Activated CD4-positive, alpha-beta T cell treated with anti-CD3 and anti-CD28 coated beads, Interleukin-2, amount 10 ng/mL, durations not matched to agents 7 days and 5 days (primary cell): Measurements from ENCODE around the gene WWOX. TPM values are rescaled to one million over a fixed set of nuclear protein-coding genes. Genes with fewer than 3 reads are reported as not detected.

ENCODE experiments used
- CTCF ChIA-PET: fragments of 350-600 bp; sonication (Branson Sonifier 250); formaldehyde crosslinking; loops from one replicate; lab custom pipeline; 2021; ENCODE audit warnings: antibody characterized with exemption; lab: Charles Lee
- POLR2A ChIA-PET: fragments of 350-600 bp; sonication (Branson Sonifier 250); formaldehyde crosslinking; loops from one replicate; lab custom pipeline; 2021; ENCODE audit warnings: antibody characterized with exemption; lab: Charles Lee
- DNase-seq: peaks from one replicate; pipeline ENCODE4 v3.0.0-alpha.2; 2020
- H3K27ac Mint-ChIP-seq: one replicate; pipeline ENCODE4 v1.8.0; 2021; ENCODE audit warnings: mild to moderate bottlenecking, moderate library complexity, mixed read lengths
- H3K27me3 Mint-ChIP-seq: one replicate; pipeline ENCODE4 v1.8.0; 2021; ENCODE audit warnings: mixed read lengths
- H3K36me3 Mint-ChIP-seq: one replicate; pipeline ENCODE4 v1.8.0; 2021; ENCODE audit warnings: low read depth, mixed read lengths
- H3K4me1 Mint-ChIP-seq: one replicate; pipeline ENCODE4 v1.8.0; 2021; ENCODE audit warnings: mixed read lengths
- H3K4me3 Mint-ChIP-seq: one replicate; pipeline ENCODE4 v1.8.0; 2021; ENCODE audit warnings: mild to moderate bottlenecking, moderate library complexity, mixed read lengths
- H3K9me3 Mint-ChIP-seq: one replicate; pipeline ENCODE4 v1.8.0; 2021; ENCODE audit warnings: mixed read lengths
- total RNA-seq, 2 experiments: library from RNA; stranded (reverse); gene quantifications; one replicate each; pipeline ENCODE4 v1.2.3, GENCODE V29; 2021

WWOX gene
- total RNA-seq, 2 experiments from 2014 or later, result 22.2 to 28.9 TPM

DNA sequence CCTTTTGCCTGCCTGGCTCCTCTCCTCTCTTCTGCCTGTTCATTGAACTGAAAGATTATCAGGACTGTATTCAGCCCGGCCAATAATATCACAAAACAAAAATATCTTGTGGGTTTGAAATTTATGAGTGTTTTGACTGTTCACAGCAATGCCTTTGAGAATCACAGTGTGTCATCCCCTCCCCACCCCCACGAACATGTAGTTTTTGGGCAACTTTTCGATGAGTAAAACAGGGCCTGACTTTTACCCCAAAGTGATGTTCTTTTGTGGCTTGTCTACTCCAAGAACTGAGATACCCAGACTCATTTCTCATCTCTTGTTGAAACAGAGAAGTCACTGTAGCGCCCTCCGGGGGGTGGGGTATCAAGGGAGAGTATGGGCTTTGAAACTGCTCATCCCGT lies 675.7 kb downstream of the WWOX start:
- ChIA-PET CTCF (no interaction called here), POLR2A (no interaction called here)
- H3K27ac Mint-ChIP-seq, result peak overlapping the region; percentile 54
- peaks cover 48% of the 10 kb centered on the region for H3K4me1 Mint-ChIP-seq
- no peaks in the 10 kb centered on the region for H3K36me3 Mint-ChIP-seq
- H3K9me3 Mint-ChIP-seq, result peaks cover 18% of the 10 kb centered on the region
- DNase-seq, result no peak
- H3K27me3 Mint-ChIP-seq, result no peaks in the 10 kb centered on the region
- no peak overlapping the region for H3K4me3 Mint-ChIP-seq

DNA sequence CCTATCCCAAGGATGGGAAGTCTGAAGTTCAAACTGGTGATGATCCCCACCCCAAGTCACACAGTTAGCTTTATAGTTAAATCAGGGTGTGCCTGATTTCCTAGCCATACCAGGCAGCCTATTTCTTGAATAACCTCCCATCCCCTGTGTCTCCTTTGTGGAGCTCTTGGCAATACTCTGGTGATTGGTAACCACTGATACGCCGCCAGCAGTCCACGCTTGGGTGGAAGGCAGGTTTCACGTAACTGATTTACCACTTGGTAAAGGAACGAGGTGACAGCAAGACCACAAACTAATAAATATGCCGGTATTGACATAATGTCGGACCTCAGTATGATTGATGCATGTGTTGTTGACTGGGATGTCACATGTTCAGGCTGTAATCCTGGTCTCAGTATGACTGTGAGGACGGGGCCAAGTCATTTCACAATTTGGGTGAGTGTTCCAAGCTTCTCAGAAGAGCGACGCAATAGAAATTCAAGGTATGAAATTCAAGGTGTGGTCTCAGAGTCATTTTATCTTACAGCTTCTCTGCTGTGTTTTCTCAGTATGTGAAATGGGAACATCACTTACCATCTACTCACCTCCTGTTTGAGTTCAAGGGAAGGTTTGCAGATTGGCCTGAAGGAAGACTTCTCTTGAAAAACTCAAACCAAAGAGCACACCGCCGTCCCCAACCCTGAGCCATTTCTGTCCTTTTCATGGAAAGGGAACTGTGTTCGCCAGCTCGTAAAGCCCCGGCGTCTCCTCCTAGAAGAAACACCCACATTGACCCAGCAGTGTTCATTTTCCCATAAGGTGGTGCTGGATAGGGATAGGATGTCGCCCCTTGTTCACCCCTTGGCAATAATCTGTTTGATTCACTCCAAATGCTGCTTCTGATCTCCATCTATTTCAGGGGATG lies 678.9 kb downstream of the WWOX start:
- Mint-ChIP-seq H3K27ac (peak overlapping the region; percentile 92), H3K4me1 (peaks cover 57% of the 10 kb centered on the region), H3K4me3 (peak overlapping the region; percentile 20), H3K9me3 (peaks cover 12% of the 10 kb centered on the region), H3K36me3 (peaks cover 1% of the 10 kb centered on the region), H3K27me3 (no peaks in the 10 kb centered on the region)
- POLR2A ChIA-PET, result interaction anchor here (0.6 to 0.9 kb wide), 2 partner anchors 122 to 826 kb away, joined by 3 to 10 read pairs; no protein-coding TSS in a partner anchor
- peak; percentile 45 for DNase-seq
- CTCF ChIA-PET, result interaction anchor here (0.6 to 4.1 kb wide), 13 partner anchors 8 to 824 kb away, joined by 3 to 27 read pairs (median 4); no protein-coding TSS in a partner anchor

DNA sequence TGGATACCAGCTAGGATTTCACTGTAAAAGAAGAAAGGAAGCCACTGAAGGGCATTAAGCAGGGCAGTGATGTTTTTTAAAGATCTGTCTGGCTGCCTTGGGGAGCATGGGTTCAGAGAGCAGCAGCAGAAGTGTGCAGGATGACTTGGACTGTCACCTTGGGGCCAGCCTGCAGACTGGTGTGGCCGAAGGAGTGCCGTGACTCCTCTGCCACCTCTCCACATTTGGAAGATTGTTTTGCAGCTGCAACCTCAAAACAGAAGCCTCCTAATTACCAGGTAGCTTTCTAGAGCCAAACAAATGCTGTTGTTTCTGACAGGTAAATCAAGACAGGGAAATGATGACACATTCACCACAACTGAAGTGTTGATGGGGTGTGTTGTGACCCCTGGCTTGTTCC lies 681.4 kb downstream of the WWOX start:
- H3K27ac Mint-ChIP-seq, result peak overlapping the region; percentile 34
- H3K27me3 Mint-ChIP-seq, result no peaks in the 10 kb centered on the region
- DNase-seq, result no peak
- peaks cover 8% of the 10 kb centered on the region for H3K9me3 Mint-ChIP-seq
- peaks cover 43% of the 10 kb centered on the region for H3K4me1 Mint-ChIP-seq
- POLR2A ChIA-PET, result interaction anchor here (0.6 kb wide), 1 partner anchor 820 kb away, joined by 5 read pairs; the partner anchor contains the start of gene MAF
- H3K4me3 Mint-ChIP-seq, result no peak overlapping the region
- H3K36me3 Mint-ChIP-seq, result peaks cover 1% of the 10 kb centered on the region
- CTCF ChIA-PET, result interaction anchor here (0.5 to 4.1 kb wide), 3 partner anchors 11 to 108 kb away, joined by 3 to 27 read pairs (median 5); no protein-coding TSS in a partner anchor

DNA sequence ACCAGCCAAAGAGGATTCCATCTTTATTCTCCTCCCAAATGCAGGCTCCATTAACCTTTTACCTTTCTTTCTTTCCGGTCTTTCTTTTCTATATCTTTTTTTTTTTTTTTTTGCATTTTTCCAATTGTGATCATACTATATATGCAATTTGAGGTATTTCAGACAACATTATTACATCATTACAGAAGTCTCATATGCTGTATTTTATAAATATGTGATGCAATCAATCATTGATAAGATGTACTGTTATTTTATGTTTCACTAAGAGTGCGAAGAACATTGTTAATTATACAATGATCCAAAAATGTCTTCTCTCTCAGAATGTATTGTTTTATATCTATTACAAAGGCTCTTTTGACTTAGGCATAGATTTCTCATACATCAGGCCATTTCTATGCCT lies 683.1 kb downstream of the WWOX start:
- Mint-ChIP-seq H3K36me3 (peaks cover 1% of the 10 kb centered on the region), H3K9me3 (no peaks in the 10 kb centered on the region), H3K27me3 (no peaks in the 10 kb centered on the region), H3K27ac (no peak overlapping the region), H3K4me1 (peaks cover 35% of the 10 kb centered on the region), H3K4me3 (no peak overlapping the region)
- no peak for DNase-seq
- ChIA-PET POLR2A (no interaction called here), CTCF (interaction anchor here (0.8 to 2.8 kb wide), 3 partner anchors 10 to 361 kb away, joined by 3 to 11 read pairs (median 3); no protein-coding TSS in a partner anchor)

DNA sequence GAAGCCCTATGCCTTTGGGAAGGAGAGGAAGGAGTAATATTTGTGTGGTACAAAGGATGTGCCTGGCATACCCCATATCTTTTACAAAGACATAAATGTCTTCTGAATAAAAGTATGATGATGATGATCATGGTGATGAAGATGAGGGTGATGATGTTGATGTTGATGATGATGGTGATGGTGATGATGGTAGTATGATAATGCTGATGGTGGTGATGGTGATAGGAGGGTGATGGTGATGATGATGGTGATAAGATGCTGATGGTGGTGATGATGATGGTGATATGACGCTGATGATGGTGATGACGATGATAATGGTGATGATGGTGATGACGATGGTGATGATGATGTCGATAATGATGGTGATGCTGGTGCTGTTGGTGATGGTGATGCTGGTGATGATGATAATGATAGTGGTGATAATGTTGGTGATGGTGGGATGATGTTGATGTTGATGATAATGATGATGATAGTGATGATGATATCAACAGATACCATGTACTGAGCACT lies 684.2 kb downstream of the WWOX start:
- ChIA-PET POLR2A (no interaction called here), CTCF (interaction anchor here (1.0 to 2.8 kb wide), 4 partner anchors 9 to 819 kb away, joined by 3 to 11 read pairs (median 6); no protein-coding TSS in a partner anchor)
- Mint-ChIP-seq H3K27me3 (no peaks in the 10 kb centered on the region), H3K4me3 (no peak overlapping the region), H3K27ac (no peak overlapping the region), H3K9me3 (no peaks in the 10 kb centered on the region), H3K4me1 (peaks cover 25% of the 10 kb centered on the region), H3K36me3 (peaks cover 1% of the 10 kb centered on the region)
- DNase-seq, result no peak

DNA sequence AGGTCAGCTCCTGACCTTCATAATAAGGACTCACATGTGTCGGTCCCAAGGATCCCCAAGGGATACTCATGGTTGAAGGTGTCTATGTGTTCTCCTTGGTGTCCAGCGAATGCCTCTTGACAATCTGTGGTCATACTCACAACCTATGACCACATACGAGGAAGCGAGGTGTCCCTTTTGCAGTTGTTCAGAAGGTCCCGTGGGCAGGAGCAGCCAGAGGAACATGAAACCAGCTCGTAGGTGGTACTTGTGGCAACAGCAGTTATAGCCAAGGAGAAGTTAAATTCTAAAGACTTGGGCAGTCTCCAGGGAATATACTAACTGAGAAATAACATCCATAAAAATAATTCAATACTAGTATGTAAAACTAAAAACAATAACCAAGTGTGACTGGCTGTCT lies 685.3 kb downstream of the WWOX start:
- ChIA-PET CTCF (interaction anchor here (0.6 to 2.8 kb wide), 3 partner anchors 8 to 305 kb away, joined by 3 to 11 read pairs (median 3); no protein-coding TSS in a partner anchor), POLR2A (no interaction called here)
- no peak overlapping the region for H3K27ac Mint-ChIP-seq
- no peak overlapping the region for H3K4me3 Mint-ChIP-seq
- no peaks in the 10 kb centered on the region for H3K9me3 Mint-ChIP-seq
- H3K36me3 Mint-ChIP-seq, result peaks cover 3% of the 10 kb centered on the region
- DNase-seq, result no peak
- peaks cover 18% of the 10 kb centered on the region for H3K4me1 Mint-ChIP-seq
- H3K27me3 Mint-ChIP-seq, result no peaks in the 10 kb centered on the region

DNA sequence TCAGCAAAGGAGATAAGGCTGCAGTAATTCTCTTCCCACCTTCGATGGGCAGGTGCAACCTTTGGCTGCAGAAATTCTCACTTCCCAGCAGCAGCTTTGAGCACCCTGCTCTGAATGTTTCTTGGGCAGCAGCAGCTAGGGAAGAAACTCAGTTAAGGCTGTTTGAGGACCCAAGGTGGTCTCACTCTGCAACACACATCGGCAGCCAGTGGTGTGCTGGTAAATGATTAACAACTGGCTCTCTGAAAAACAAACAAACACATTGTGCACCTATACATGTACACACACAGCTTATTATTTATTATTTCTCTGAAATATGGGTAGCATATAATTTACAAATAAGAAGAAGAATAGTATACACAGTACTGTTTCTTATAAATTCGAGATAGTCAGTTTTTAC lies 685.8 kb downstream of the WWOX start:
- H3K36me3 Mint-ChIP-seq, result peaks cover 3% of the 10 kb centered on the region
- CTCF ChIA-PET, result interaction anchor here (2.8 kb wide), 1 partner anchor 8 kb away, joined by 11 read pairs; no protein-coding TSS in a partner anchor

DNA sequence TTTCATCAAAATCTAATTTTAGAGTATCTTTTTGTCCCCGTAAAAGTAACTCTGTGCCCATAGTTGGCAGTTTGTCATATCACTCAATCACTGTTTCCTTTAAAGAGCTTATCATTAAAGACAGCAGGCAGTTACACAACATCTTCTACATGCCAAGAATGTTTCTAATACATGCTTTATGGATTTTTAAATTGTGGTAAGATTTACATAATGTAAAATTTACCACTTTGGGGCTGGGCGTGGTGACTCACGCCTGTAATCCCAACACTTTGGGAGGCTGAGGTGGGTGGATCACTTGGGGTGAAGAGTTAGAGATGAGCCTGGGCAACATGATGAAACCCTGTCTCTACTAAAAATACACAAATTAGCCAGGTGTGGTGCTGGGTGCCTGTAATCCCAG lies 687.2 kb downstream of the WWOX start:
- Mint-ChIP-seq H3K9me3 (no peaks in the 10 kb centered on the region), H3K27me3 (no peaks in the 10 kb centered on the region), H3K4me3 (no peak overlapping the region), H3K36me3 (peaks cover 3% of the 10 kb centered on the region), H3K4me1 (peaks cover 15% of the 10 kb centered on the region), H3K27ac (no peak overlapping the region)
- ChIA-PET CTCF (no interaction called here), POLR2A (no interaction called here)
- no peak for DNase-seq

More for the DNA sequence above, 685.8 kb downstream of the WWOX start:
- no peak overlapping the region for H3K27ac Mint-ChIP-seq
- no peak overlapping the region for H3K4me3 Mint-ChIP-seq
- DNase-seq, result no peak
- H3K4me1 Mint-ChIP-seq, result peaks cover 18% of the 10 kb centered on the region
- no peaks in the 10 kb centered on the region for H3K27me3 Mint-ChIP-seq
- H3K9me3 Mint-ChIP-seq, result no peaks in the 10 kb centered on the region
- POLR2A ChIA-PET, result no interaction called here

DNA sequence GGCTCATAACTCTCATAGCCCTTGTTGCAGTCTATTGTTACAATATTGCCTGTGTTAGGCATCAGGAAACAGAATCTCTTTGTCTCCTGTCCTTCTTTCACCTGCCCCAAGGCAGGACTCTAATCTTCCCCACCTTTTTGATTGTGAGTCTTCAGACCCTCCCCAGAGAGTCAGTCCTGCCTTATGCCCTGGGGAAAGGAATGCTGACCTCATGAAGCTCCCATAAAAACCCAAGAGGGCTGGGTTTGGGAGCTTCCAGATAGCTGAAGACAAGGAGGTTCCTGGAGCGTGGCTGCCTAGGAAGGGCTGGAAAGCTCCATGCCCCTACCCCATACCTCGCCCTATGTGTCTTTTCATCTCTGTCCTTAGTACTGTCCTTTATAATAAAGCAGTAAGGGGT lies 688.8 kb downstream of the WWOX start:
- peaks cover 13% of the 10 kb centered on the region for H3K4me1 Mint-ChIP-seq
- H3K27ac Mint-ChIP-seq, result no peak overlapping the region
- no peaks in the 10 kb centered on the region for H3K9me3 Mint-ChIP-seq
- DNase-seq, result no peak
- no peaks in the 10 kb centered on the region for H3K27me3 Mint-ChIP-seq
- peaks cover 2% of the 10 kb centered on the region for H3K36me3 Mint-ChIP-seq
- POLR2A ChIA-PET, result no interaction called here
- no peak overlapping the region for H3K4me3 Mint-ChIP-seq
- CTCF ChIA-PET, result interaction anchor here (1.0 kb wide), 1 partner anchor 8 kb away, joined by 3 read pairs; no protein-coding TSS in a partner anchor

DNA sequence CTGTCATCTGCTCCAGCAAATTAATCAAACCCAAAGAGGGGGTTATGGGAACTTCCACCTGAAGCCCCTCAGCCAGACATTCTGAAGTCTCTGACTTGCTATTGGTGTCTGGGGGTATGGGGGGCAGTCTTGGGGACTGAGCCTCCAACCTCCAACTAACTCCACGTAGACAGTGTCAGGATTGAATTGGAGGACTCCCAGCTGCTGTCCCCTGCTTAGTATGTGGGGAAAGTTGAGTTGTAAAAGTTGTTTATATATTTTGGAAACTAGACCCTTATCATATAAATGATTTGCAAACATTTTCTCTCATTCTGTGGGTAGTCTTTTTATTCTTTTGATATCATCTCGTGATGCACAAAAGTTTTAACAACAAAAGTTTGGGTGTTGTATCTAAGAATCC lies 689.2 kb downstream of the WWOX start:
- ChIA-PET POLR2A (no interaction called here), CTCF (interaction anchor here (1.0 kb wide), 1 partner anchor 9 kb away, joined by 3 read pairs; no protein-coding TSS in a partner anchor)
- Mint-ChIP-seq H3K27ac (no peak overlapping the region), H3K27me3 (no peaks in the 10 kb centered on the region), H3K4me3 (no peak overlapping the region), H3K4me1 (peaks cover 13% of the 10 kb centered on the region), H3K9me3 (no peaks in the 10 kb centered on the region), H3K36me3 (peaks cover 2% of the 10 kb centered on the region)
- DNase-seq, result no peak

DNA sequence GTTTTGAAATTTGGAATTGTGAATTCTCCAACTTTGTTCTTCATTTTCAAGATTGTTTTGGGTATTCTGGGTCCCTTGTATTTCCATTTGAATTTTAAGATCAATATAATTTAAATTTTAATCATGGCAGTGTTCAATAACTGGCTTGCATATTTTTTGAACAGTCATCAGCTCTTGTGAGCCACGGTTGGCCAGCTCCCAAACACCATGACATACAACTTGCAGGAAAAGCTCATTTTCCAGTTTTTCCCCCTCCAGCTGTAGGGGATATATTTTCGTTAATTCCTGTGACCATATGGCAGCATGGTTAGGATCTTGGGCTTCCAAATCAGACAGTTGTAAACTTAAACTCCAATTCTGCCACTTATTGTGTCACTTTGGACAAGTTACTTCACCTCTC lies 690.1 kb downstream of the WWOX start:
- CTCF ChIA-PET, result interaction anchor here (1.0 to 1.2 kb wide), 2 partner anchors 10 to 11 kb away, joined by 3 to 5 read pairs; no protein-coding TSS in a partner anchor
- POLR2A ChIA-PET, result no interaction called here
- Mint-ChIP-seq H3K4me1 (peaks cover 15% of the 10 kb centered on the region), H3K27ac (no peak overlapping the region), H3K36me3 (peaks cover 2% of the 10 kb centered on the region), H3K9me3 (no peaks in the 10 kb centered on the region), H3K4me3 (no peak overlapping the region), H3K27me3 (no peaks in the 10 kb centered on the region)
- DNase-seq, result no peak

DNA sequence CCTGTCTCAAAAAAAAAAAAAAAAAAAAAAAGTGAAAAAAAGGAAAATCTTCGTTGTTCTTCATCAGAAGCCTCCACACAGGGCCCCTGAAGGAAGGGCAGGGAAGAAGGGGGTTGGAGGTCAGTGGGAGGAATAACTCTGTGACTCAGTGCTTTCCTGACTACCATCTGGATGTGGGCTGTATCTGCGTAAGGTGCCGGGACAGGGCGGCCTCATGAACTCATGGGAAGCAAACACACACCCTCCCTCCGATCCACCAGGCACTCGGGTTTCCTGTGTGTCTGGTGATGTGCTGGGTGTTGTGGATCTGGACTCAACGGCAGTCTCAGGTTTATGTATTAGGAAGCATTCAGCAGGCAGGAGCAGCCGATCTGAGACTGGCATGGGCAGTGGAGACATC lies 691.6 kb downstream of the WWOX start:
- ChIA-PET POLR2A (no interaction called here), CTCF (no interaction called here)
- Mint-ChIP-seq H3K9me3 (no peaks in the 10 kb centered on the region), H3K27me3 (no peaks in the 10 kb centered on the region), H3K27ac (peak overlapping the region; percentile 74), H3K36me3 (peaks cover 2% of the 10 kb centered on the region), H3K4me3 (no peak overlapping the region), H3K4me1 (peaks cover 26% of the 10 kb centered on the region)
- DNase-seq, result no peak
